ENCODE data around the gene SH2D3C. TPM values are rescaled to one million over a fixed set of nuclear protein-coding genes. Genes with fewer than 3 reads are reported as not detected.

The SH2D3C gene
- total RNA-seq, 2 donors from 2014 or later: 5.3 to 13.1 TPM

DNA sequence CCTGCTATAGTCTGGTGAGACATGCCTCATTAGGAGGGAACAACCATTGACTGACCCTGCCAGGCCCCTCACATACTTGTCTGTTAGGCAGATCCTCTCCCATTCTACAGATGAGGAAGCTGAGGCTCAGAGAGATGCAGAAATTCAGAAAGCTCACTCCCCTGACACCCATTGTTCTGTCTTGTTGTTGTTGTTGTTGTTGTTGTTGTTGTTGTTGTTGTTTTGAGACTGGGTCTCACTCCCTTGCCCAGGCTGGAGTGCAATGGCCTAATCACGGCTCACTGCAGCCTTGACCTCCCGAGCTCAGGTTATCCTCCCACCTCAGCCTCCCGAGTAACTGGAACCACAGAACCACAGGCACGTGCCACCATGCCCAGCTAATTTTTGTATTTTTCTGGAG, 84.8 kb downstream of the SH2D3C start:
- DNase-seq (ENCODE audit: low spot score): no peak
- Histone ChIP-seq H3K27ac (no peak overlapping the region), H3K27me3 (replicated peaks; ENCODE audit: insufficient read depth) (no peaks in the 10 kb centered on the region), H3K36me3 (peaks cover 8% of the 10 kb centered on the region), H3K4me3 (no peak overlapping the region), H3K9me3 (no peaks in the 10 kb centered on the region), H3K4me1 (ENCODE audit: control insufficient read depth in 1 of 2, low read depth in 2 of 2) (peaks cover 0 to under 1% of the 10 kb centered on the region in 2 donors)
- no peak for ATAC-seq (ENCODE audit: insufficient number of reproducible peaks, low FRiP score, low read depth)
- TF ChIP-seq, protein P1, sequence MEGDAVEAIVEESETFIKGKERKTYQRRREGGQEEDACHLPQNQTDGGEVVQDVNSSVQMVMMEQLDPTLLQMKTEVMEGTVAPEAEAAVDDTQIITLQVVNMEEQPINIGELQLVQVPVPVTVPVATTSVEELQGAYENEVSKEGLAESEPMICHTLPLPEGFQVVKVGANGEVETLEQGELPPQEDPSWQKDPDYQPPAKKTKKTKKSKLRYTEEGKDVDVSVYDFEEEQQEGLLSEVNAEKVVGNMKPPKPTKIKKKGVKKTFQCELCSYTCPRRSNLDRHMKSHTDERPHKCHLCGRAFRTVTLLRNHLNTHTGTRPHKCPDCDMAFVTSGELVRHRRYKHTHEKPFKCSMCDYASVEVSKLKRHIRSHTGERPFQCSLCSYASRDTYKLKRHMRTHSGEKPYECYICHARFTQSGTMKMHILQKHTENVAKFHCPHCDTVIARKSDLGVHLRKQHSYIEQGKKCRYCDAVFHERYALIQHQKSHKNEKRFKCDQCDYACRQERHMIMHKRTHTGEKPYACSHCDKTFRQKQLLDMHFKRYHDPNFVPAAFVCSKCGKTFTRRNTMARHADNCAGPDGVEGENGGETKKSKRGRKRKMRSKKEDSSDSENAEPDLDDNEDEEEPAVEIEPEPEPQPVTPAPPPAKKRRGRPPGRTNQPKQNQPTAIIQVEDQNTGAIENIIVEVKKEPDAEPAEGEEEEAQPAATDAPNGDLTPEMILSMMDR (IDR thresholded peaks at IDR 0.05): no peak

DNA sequence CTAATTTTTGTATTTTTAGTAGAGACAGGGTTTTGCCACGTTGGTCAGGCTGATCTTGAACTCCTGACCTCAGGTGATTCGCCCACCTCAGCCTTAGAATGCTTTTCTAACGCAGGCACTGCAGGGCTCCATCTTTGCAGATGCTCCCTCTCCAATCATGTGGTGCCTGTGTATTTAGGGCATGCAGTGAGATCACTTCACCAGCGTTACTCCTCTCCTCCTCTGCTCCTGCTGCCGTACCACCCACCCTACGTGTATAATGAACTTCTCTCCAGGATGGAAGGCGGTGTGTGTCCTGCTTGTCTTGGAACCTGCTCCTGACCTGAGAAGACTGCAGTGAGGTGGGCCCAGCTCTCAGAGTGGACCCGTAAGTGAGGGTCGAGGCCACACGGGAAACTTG, 85.3 kb downstream of the SH2D3C start:
- Histone ChIP-seq H3K4me3 (no peak overlapping the region), H3K27ac (no peak overlapping the region), H3K9me3 (no peaks in the 10 kb centered on the region), H3K36me3 (peaks cover 8% of the 10 kb centered on the region), H3K27me3 (replicated peaks; ENCODE audit: insufficient read depth) (no peaks in the 10 kb centered on the region), H3K4me1 (ENCODE audit: control insufficient read depth in 1 of 2, low read depth in 2 of 2) (no peaks in the 10 kb centered on the region)
- TF ChIP-seq, protein P1 (IDR thresholded peaks at IDR 0.05): no peak
- no peak for DNase-seq (ENCODE audit: low spot score)
- no peak for ATAC-seq (ENCODE audit: insufficient number of reproducible peaks, low FRiP score, low read depth)

DNA sequence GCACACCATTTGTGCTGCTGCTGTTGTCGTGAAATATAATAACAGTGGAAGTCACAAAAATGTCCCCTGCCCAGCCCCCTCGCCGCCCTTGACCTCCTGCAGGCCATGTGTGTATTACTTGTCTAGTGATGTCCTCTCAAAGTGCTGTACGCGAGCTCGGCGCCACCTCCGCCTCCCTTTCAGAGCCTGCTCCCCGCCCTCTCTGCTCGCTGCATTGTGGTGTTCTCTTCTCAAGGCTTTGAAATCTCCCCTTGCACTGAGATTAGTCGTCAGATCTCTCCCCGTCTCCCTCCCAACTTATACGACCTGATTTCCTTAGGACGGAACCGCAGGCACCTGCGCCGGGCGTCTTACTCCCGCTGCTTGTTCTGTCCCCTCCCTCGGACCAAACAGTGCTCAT, 86.4 kb downstream of the SH2D3C start:
- no peak overlapping the region for H3K4me3 ChIP-seq
- DNase-seq (ENCODE audit: low spot score) (no peak), ATAC-seq (ENCODE audit: insufficient number of reproducible peaks, low FRiP score, low read depth) (no peak)
- H3K36me3 ChIP-seq: peaks cover 8% of the 10 kb centered on the region
- no peaks in the 10 kb centered on the region for H3K9me3 ChIP-seq
- H3K4me1 ChIP-seq (ENCODE audit: control insufficient read depth in 1 of 2, low read depth in 2 of 2): no peaks in the 10 kb centered on the region
- H3K27ac ChIP-seq: no peak overlapping the region
- TF ChIP-seq, protein P1 (IDR thresholded peaks at IDR 0.05): no peak
- no peaks in the 10 kb centered on the region for H3K27me3 ChIP-seq (replicated peaks; ENCODE audit: insufficient read depth)

DNA sequence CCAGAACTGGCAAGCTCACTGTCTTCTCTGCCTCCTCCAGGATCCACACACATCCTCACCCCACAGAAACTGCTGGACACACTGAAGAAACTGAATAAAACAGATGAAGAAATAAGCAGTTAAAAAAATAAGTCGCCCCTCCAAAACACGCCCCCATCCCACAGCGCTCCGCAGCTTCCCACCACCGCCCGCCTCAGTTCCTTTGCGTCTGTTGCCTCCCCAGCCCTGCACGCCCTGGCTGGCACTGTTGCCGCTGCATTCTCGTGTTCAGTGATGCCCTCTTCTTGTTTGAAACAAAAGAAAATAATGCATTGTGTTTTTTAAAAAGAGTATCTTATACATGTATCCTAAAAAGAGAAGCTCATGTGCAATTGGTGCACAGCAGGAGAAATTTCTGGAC, 87.7 kb downstream of the SH2D3C start:
- no peaks in the 10 kb centered on the region for H3K9me3 ChIP-seq
- no peaks in the 10 kb centered on the region for H3K4me1 ChIP-seq (ENCODE audit: control insufficient read depth in 1 of 2, low read depth in 2 of 2)
- no peak overlapping the region for H3K4me3 ChIP-seq
- no peaks in the 10 kb centered on the region for H3K27me3 ChIP-seq (replicated peaks; ENCODE audit: insufficient read depth)
- ATAC-seq (ENCODE audit: insufficient number of reproducible peaks, low FRiP score, low read depth): no peak
- TF ChIP-seq, protein P1 (IDR thresholded peaks at IDR 0.05): no peak
- no peak overlapping the region for H3K27ac ChIP-seq
- H3K36me3 ChIP-seq: peaks cover 8% of the 10 kb centered on the region
- no peak for DNase-seq (ENCODE audit: low spot score)

DNA sequence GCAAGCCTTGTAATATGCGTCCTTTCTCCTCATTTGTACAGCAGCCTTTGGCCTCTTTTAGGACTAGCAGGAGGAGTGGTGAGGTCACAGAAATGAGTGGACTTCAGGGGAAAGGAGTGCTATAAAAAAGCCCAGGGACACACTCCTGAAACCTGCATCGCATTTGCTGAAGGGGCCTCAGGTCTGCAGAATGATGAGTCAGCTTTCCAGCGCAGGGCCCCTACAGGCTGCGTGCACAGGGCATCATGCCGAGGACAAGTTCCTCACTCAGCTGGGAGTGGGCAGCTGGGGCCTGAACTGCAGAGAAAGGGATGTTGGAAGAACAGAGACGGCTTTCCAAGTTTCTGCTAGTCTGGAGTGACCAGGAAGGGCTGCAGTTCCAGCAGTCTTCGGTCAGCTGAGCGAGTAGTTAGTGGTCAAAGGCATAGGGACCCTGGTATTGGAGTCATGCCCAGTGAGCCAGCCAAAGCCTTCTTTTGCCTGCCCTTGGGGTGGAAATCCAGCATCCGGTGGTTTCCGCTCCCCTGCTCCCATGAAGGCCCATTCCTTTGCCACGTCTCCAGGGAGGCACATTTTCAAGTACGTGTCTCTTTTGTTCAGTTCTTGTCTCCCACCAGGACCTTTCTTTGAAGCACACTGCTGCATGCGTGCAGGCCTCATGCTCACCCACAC, 89.0 kb downstream of the SH2D3C start:
- no peak overlapping the region for H3K27ac ChIP-seq
- TF ChIP-seq, protein P1 (IDR thresholded peaks at IDR 0.05): no peak
- DNase-seq (ENCODE audit: low spot score) (no peak), ATAC-seq (ENCODE audit: insufficient number of reproducible peaks, low FRiP score, low read depth) (no peak)
- no peaks in the 10 kb centered on the region for H3K4me1 ChIP-seq (ENCODE audit: control insufficient read depth in 1 of 2, low read depth in 2 of 2)
- no peak overlapping the region for H3K4me3 ChIP-seq
- H3K9me3 ChIP-seq: no peaks in the 10 kb centered on the region
- no peaks in the 10 kb centered on the region for H3K27me3 ChIP-seq (replicated peaks; ENCODE audit: insufficient read depth)
- peaks cover 5% of the 10 kb centered on the region for H3K36me3 ChIP-seq

Other genes with a start within 250 kb of the SH2D3C start
- gene STXBP1, start 166.4 kb downstream of the SH2D3C start, total RNA-seq: 10 to 100 TPM; 66.2 to 87.3 TPM
- under 1 TPM; 0.27 to 0.28 TPM for gene CFAP157, start 71.7 kb downstream of the SH2D3C start, total RNA-seq
- 10 to 100 TPM in 1 of 2 donors, 1 to 10 TPM in 1; 9.3 to 25.9 TPM for gene PTRH1, start 63.0 kb downstream of the SH2D3C start, total RNA-seq
- gene TTC16, start 62.6 kb downstream of the SH2D3C start, total RNA-seq: under 1 TPM; 0.14 to 0.27 TPM
- gene TOR2A, start 43.4 kb downstream of the SH2D3C start, total RNA-seq: 10 to 100 TPM; 14.5 to 16.9 TPM
- 100 to 1,000 TPM; 104 to 111 TPM for gene CDK9, start 7.4 kb upstream of the SH2D3C start, total RNA-seq
- 100 to 1,000 TPM; 119 to 136 TPM for gene FPGS, start 24.2 kb upstream of the SH2D3C start, total RNA-seq
- gene ENG, start 76.0 kb upstream of the SH2D3C start, total RNA-seq: 100 to 1,000 TPM; 239 to 268 TPM
- 10 to 100 TPM; 35.1 to 77.7 TPM for gene AK1, start 99.0 kb upstream of the SH2D3C start, total RNA-seq
- gene ST6GALNAC6, start 120.9 kb upstream of the SH2D3C start, total RNA-seq: 100 to 1,000 TPM; 140 to 221 TPM
- 10 to 100 TPM; 45.0 to 61.2 TPM for gene ST6GALNAC4, start 138.4 kb upstream of the SH2D3C start, total RNA-seq
- gene PIP5KL1, start 152.1 kb upstream of the SH2D3C start, total RNA-seq: 1 to 10 TPM; 6.0 to 8.8 TPM
- gene DPM2, start 159.2 kb upstream of the SH2D3C start, total RNA-seq: 10 to 100 TPM; 18.8 to 26.0 TPM
- 10 to 100 TPM; 20.4 to 26.5 TPM for gene EEIG1, start 202.3 kb upstream of the SH2D3C start, total RNA-seq

Data from thoracic aorta (tissue), 2 donors.